ENCODE results near the gene MAP3K9.

- no peak for TF ChIP-seq CTCF (IDR thresholded peaks at IDR 0.05 in 8 of 11, conservative IDR thresholded peaks at IDR 0.05 in 3 of 11)
- no peak for TF ChIP-seq POLR2A (IDR thresholded peaks at IDR 0.05)
- TF ChIP-seq POLR2AphosphoS5 (IDR thresholded peaks at IDR 0.05) = no peak
Observed at GRCh38 chr14:70735043-70735442, 74.3 kb downstream of the MAP3K9 start.
